UCSD-AML1 (cell line): ENCODE measurements around the gene TSPAN11.

Experiments
- DNase-seq: peaks from one replicate; lab custom pipeline; 2025; ENCODE audit not compliant: unreplicated experiment; lab: John Stamatoyannopoulos, UW

TSPAN11 gene

DNA sequence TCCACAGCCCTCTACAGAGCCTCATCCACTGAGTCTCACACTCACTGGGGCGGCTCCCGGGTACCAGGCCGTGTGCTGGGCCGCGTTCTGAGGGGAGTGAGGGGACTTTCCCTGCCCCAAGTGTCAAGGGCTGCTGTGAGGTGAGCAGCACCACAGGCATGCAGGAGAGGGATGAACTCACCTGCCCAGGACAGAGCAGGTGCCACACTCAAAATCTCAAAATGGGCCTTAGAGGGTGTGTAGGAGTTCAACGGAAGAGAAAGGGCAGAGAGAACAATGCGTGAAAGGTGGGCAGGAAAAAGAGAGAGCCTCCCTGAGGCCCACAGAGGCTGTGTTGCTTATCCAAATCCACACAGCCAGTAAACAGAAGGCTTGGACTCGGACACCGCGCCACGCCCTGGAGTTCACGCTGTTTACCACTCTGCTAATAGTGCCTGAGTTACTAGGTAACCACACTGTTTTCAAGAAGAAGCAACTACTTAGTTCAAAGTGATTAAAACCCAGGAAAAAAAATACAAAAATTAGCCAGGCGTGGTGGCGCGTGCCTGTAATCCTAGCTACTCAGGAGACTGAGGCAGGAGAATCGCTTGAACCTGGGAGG, 32.7 kb downstream of the TSPAN11 start:
- no peak for DNase-seq

DNA sequence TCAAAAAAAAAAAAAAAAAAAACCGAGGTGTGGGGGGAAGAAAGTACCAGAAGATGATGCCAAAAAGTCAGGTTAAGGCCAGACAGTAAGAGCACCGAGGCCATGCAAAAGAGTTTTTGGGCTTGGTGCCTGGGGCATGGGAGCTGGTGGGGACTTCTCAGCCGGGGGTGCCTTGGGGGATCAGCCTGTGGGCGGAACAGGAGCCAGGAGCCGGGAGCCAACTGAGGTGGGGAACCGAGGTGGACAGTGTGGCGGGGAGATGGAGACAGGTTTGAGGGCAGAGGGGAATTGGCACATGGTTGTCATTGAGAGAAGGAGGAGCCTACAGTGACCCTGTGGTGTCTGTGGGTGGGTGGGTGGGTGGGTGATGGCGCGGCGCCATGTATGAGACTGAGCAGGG, 33.2 kb downstream of the TSPAN11 start:
- DNase-seq, result no peak

DNA sequence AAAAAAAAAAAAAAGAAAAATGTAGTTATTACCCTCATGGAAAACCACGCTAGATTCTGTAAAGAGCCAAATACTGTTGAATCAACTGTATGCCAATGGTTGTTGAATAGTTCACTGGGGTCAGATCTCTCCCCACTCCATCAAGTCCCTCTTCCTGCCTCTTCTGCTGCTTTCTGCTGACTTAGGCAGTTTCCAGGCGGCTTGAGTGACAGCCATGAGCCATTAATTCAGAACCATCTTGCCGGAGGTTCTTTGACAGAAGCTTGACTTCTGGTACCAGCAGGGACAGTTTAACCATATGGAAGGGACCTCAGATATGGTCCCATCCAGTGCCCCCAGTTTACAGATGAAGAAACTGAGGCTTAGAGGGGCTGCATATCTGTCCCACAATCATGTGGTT, 34.5 kb downstream of the TSPAN11 start:
- DNase-seq, result no peak

DNA sequence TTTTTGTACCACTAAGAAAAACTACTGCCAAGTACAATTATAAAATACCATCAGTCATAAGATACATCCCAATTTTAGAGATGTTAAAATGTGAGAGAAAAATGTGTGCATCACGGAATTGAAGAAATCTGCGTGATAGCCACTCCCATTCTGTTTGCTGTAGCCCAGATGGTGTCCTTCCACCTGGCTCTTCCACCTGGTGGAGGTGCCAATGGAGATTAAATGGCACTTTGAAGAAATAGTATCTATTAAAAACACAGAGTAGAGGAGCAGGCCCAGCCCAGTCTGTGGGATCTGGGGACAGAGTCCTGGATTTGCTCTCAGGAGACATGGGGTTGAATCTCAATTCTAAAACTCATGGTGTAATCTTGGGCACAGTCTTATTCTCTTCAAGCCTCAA, 35.5 kb downstream of the TSPAN11 start:
- DNase-seq, result no peak

DNA sequence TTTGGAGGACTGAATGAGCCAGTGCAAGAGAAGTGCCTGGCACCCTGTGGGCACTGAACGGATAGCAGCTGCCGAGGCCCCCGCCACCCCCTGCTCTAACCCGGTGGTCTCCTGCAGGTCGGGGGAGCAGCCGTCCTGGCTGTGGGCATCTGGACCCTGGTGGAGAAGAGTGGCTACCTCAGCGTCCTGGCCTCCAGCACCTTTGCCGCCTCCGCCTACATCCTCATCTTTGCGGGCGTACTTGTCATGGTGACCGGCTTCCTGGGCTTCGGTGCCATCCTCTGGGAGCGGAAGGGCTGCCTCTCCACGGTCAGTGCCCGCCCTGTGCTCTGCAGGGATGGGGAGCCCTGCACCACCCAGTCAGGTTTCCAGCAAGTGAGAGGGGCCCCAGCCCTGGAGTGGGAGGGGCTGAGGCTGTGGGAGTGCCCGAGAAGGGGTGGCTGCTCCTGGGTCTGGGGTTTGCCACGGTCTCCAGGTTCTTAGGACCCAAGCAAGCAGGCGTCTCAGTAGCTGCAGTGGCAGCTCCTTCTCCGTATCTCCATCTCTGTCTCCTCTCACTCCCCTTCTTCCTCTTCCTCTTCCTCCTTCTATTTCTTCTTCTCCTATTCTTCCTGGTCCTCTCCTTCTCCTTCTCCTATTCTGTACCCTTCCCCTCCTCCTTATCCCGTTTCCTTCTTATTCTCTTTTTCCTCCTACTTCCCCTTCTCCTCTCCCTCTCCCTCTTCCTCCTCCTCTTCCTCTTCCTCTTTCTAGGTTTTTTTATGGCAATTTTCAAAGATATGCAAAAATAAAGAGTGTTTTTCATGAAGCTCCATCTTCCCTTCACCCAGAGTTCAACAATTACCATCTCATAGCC, 37.4 kb downstream of the TSPAN11 start:
- DNase-seq, result no peak

DNA sequence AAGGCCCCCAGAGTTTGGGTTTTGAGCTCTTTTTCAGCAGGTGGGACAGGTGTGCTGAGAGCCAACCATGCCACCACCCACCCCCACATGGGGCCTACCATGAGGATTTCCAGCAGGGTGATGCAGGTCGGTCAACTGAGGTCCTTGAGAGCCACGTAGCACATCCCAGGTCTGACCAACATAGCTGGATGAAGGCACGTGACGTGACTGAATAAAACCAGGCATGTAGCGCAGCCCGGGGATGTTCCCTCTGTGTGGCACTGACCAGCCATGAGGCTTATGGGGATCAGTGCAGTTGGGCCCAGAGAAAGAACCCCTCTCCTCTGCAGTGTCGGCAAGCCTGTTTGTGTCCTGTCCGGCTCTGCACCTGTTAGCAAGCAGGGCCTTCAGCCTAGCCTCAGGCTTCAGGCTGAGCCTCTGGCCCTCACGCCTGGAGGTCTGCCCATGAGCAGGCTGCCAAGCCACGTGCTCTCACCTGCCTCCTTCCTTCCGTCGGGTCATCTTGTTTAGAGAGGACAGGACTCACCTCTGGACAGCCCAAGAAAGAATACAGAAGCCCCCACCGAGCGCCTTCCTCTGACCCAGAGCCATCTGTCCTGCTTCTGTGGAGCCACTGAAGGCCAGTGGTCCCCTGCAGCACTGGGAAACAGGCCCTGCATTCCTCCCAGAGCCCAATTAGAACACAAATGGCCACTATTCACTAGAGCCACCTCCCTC, 38.5 kb downstream of the TSPAN11 start:
- DNase-seq, result no peak

DNA sequence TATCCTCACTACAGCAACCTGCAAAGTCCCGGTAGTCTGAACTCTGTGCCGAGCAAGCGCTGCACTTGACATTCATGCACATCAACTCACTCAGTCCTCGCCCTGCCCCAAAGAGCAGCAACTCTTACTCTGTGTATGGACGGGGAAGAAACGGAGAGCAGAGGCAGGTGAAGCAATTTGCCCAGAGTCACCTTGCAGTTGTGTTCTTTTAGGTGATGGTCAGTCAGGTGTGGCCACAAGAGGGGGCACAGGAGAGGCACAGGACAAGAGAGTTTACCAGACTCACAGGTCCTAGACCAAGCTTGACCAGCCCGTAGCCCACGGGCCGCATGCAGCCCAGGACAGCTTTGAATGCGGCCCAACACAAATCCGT, 39.1 kb downstream of the TSPAN11 start:
- DNase-seq, result no peak

DNA sequence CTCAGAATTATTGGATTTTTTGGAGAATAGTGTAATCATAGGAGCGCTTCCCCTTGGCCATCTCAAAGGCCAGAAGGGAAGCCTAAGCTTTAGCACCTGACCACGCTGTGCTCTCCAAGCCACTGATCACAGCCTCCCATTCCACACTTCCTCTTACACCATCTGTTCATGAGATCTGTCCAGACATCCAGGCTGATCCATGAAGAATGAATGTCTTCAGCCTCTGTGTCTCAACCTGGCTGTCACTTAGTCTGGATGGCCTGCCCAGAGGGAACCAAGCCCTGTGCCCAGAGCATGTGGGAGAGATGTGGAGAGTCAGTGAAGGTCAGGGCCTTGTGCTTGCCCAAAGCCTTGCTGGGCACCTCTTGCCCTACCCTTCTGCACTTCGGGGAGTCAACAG, 40.5 kb downstream of the TSPAN11 start:
- DNase-seq, result no peak

DNA sequence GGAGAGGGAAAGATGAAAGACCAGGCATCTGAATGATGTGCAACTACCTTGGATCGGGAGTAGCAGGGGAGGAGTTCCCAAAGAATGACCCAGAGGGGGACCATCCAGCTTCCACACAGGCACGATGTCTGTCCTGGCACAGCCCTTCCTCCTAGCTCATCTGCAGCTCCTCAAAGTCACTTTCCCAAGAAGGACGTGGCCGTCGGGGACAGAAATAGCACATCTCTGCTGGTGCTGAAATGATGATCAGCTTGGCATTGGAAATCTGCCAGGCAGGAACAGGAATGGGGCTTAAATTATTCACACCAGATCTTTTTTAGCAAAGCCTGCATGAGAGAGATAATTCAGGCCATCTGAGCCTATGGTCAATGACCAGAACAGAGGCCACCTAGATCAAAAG, 41.7 kb downstream of the TSPAN11 start:
- no peak for DNase-seq

DNA sequence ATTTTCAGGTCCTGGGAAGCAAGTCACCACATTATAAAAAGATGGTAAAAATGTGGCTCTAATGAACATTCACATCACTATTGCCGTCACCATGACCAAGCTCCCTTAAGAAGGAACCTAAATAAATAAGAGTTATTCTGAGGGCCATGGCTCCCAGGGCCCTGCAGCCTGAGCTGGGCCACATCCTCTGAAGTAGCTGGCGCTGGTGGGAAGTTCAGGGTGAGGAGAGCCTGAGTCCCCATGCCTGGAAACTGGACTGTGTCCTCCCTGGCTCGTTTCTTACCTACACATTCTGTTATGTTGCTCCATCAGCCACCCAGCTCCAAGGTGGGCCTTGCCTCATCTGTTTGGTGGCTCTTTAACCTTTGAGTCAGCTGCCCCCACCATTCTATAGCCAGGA, 42.5 kb downstream of the TSPAN11 start:
- no peak for DNase-seq

DNA sequence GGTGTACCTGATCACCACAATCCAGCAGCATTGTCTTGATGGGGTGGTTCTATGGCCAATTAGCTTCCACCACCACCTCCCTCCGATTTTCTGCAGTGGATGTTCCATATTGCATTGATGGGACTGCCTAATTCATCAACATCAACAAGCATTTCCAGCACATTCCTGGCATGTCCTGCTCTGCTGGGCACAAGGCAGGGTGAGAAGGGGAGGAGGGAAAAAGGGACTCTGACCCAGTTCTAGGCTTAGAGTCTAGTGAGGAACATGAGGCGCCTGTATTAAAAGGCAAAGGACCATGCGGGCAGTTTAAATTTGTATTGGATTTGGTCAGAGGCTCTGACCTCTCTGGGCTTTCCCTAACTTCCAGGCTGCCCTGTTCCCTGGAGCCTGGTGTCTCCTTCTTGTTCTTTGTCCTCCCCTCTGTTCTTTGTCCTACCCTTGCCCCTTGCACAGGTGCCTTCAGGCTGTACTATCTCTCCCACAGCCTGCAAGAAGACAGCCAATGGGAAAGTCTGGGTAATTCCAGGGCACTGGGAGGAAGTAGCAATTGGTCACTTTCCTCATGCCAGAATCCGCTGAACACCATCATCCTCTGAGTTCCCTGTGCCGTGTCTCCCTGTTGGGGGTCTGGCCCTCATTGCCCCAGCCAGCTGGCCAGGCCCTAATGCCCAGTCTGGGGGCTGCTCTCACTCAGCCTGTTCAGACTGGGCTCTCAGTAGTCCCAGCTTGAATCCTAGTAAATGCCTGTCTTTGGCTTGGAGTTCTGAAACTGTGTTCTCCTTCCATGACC, 43.3 kb downstream of the TSPAN11 start:
- no peak for DNase-seq

DNA sequence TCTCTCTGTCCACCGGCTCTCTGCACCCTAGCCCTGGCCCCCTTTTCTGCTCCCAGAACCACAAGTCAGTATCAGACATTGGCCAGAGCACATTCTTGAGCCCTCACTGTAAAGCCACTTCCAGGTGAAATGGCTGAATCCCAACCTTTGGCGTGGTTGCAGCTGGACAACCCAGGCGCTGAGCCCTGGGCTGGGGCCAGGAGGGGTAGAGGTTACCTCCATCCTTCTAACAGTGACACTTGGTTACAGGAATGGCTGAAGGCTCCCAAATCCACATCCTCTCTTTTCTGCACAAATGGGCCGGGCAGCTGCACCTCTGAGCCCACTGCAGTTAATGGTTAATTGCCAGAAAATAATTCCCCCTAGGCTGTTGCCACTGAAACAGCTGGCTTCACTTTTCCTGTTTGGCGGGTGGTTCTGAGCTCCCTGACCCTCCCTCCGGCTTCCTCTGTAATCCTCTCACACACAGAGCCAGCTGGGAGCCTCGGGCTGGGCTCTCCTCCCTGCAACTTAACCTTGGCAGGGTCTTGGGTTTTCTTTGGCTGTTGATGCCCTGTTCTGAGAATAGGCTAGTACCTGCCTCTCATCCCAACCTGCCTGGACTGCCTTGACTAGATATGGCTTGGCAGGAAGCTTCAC, 44.1 kb downstream of the TSPAN11 start:
- DNase-seq, result no peak

DNA sequence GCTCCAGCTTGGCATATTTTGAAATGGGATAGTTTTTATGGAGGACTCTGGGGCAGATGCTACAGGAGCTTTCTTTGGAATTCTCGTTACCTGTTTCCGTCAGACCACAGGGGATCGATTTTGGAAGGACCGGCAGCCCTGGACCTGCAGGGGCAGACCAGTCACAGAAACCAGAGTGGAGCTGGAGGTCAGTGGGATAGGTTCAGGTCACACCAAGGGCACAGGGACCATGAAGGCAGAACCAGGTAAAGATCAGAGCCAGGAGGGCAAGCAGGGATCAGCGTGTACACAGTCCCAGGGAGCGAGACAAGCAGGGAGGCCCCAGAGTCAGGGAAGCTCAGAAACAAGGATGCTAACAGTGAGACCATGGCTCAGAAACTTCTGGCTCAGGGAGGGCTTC, 45.5 kb downstream of the TSPAN11 start:
- no peak for DNase-seq

DNA sequence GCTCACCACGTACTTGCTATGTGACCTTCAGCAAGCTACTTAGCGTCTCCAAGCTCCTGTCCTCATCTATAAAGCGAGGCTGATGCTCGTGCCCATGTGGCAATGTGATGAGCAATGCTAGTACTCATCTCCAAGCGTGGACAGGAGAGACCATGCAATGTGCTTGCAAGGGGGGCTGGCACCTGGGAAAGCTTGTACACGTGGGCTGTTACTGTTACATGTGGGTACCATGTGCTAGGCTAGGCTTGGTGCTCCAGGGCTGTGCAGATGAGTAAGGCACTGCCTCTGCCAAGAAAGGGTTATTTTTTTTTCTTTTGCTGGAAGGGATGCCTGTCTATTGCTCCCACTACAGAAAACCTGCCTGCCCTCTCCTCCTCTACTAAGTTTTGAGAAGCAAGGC, 46.6 kb downstream of the TSPAN11 start:
- DNase-seq, result no peak

DNA sequence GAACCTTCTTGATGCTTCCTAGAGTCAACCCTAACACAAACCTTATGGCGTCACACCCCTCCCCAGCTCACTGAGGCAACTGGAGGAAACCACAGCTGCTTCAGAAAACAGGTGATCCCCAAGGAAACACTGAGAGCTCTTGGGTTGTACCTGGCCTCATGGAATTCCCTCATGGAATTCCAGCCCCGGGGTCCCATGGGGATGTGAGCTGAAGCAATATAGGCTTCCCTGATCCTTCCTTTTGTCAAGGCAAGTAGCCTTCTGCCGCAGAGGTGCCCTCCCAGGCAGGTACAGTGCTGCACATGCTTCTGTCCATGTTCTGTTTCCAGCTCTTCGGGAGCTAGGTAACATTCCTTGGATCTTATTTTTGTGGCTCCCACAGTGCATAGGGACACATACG, 47.3 kb downstream of the TSPAN11 start:
- no peak for DNase-seq

DNA sequence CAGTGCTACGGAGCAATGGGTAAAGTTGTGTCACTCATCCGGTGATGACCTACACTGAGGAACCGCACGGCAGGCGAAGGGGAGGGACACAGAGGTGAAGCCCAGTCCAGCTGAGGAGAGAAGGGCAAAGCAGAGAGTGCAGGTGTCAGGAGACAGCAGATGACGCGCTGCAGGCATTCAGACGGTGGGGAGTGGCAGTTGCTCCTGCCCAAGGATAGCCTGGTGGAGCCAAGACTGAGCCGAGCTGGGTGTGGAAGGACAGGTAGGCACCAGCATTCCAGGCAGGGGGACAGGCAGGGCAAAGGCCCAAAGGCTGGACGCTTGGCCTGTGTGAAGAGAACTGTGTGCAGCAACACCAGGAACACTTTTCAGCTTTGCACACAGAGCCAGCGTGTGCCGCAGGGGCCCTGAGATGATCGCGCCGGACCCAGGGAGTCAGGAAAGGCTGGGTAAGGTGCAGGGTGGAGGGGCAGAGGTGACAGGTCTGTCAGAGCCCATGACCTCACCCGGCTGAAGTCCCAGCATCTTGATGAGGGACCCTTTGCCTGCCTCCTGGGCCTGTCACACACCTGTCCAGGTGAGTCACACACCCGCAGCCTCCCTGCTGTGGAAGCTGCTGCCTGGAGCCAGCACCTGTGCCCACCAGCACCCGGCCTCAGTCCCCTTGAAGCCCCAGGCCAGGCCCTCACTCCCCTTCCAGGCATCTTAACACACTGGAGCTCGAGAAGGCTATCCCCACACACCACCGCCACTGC, 48.4 kb downstream of the TSPAN11 start:
- DNase-seq, result no peak

DNA sequence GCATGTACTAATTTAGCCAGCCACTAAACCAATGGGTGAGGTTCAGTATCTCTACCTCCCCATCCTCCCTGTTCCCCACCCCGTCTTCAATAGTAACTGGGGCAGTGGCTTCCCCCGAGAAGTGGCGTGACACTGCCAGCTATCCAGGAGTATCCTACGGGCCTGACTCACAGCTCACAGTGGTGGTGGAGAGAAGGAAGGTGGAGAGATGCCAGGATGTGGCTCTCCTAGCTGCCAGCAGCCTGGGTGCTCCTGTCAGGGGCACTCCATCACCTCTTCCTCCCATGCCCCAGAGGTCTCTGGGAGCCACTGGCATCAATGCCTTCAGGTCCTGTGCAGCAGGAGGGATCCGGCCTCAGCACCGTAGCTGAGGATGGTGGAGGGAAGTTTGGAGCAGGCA, 49.0 kb downstream of the TSPAN11 start:
- DNase-seq, result no peak

DNA sequence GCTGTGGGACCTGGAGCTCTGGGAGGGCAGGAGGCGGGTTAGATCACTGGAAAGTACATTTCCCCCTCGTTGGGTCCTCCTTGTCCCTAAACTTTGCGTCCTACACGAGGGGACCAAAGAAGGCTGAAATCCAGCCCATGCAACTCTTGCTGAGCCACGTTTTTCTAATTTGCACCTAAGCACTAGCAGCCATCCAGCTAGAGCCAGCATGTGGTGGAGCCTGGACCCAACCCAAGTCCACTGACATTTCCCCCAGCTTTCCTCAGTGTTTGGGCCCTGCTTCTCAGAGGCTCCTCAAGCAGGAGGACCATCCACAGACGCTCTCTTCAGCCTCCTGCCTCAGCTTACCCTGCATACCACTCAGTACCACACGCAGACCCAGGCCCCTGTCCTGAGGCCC, 49.7 kb downstream of the TSPAN11 start:
- DNase-seq, result no peak

DNA sequence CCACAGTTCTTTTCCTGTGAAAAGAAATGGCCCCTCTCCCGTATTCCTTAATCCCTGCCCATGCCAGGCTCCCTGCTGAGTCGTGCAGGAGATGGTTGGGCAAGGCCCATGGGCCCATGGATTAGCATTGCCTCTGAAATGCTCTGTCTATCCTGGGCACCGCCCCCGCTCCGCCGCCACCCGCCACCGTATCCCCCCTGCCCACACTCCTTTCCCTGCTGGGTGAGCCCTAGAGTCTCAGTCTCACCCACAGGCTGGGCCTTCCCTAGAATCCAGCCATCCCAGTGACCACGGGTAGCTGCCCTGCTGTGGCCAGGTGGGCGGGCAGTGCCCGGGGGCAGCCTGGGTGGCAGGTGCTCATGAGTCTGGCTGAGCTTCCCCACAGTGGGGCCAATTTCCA, 50.6 kb downstream of the TSPAN11 start:
- no peak for DNase-seq
